NCI-H1417 treated with DMSO at 0.1 percent for 48 hours (cell line): ENCODE data around the gene SRP68.

Source experiments
- DNase-seq: peaks from one replicate; lab custom pipeline; 2025; lab: John Stamatoyannopoulos, UW

Gene SRP68

GRCh38 chr17:76018340-76018680 is 54.0 kb downstream of the SRP68 start:
- DNase-seq, result no peak

- DNase-seq, result no peak
Measured at GRCh38 chr17:76017481-76018339, 54.6 kb downstream of the SRP68 start.

- peak; percentile 8 for DNase-seq
Measured at GRCh38 chr17:76014925-76015261, 57.4 kb downstream of the SRP68 start.

- DNase-seq, result peak; percentile 58
Measured at GRCh38 chr17:76014100-76014924, 58.0 kb downstream of the SRP68 start.

- no peak for DNase-seq
Measured at GRCh38 chr17:76013377-76013932, 58.9 kb downstream of the SRP68 start.

- DNase-seq, result no peak
Measured at GRCh38 chr17:76011951-76012350, 60.4 kb downstream of the SRP68 start.

GRCh38 chr17:76009969-76010661 is 62.2 kb downstream of the SRP68 start:
- DNase-seq, result no peak

- no peak for DNase-seq
Measured at GRCh38 chr17:76009447-76009846, 62.9 kb downstream of the SRP68 start.

- DNase-seq, result no peak
Measured at GRCh38 chr17:76008630-76009425, 63.5 kb downstream of the SRP68 start.

GRCh38 chr17:76008208-76008607 is 64.1 kb downstream of the SRP68 start:
- DNase-seq, result no peak

GRCh38 chr17:76007850-76008165 is 64.5 kb downstream of the SRP68 start:
- DNase-seq, result no peak

- no peak for DNase-seq
Measured at GRCh38 chr17:76007131-76007849, 65.0 kb downstream of the SRP68 start.

- peak; percentile 14 for DNase-seq
Measured at GRCh38 chr17:76005263-76006149, 66.8 kb downstream of the SRP68 start.

- no peak for DNase-seq
Measured at GRCh38 chr17:76004750-76005262, 67.5 kb downstream of the SRP68 start.

- no peak for DNase-seq
Measured at GRCh38 chr17:76003915-76004314, 68.4 kb downstream of the SRP68 start.

GRCh38 chr17:76002100-76002499 is 70.2 kb downstream of the SRP68 start:
- DNase-seq, result no peak

- DNase-seq, result no peak
Measured at GRCh38 chr17:76000755-76001521, 71.4 kb downstream of the SRP68 start, which contains the start of gene CDK3. Gene CDK3, plus strand, starts transcription at chr17:76000855. Its CDS starts 571 bp downstream, at chr17:76001426.

- no peak for DNase-seq
Measured at GRCh38 chr17:76000016-76000754, 72.1 kb downstream of the SRP68 start.
